Measurements from ENCODE around the gene DPYD.

Gene DPYD

GRCh38 chr1:97691325-97691724 lies 229.5 kb downstream of the DPYD start:
- no peak for DNase-seq (ENCODE audit: low read depth)

- no peak for DNase-seq (ENCODE audit: low read depth)
These were observed 235.5 kb downstream of the DPYD start for GRCh38 chr1:97685360-97685759.

GRCh38 chr1:97680894-97681293 lies 239.9 kb downstream of the DPYD start:
- DNase-seq (ENCODE audit: low read depth), result no peak

GRCh38 chr1:97680470-97680869 lies 240.4 kb downstream of the DPYD start:
- no peak for DNase-seq (ENCODE audit: low read depth)

GRCh38 chr1:97677702-97678101 lies 243.1 kb downstream of the DPYD start:
- no peak for DNase-seq (ENCODE audit: low read depth)

DNA sequence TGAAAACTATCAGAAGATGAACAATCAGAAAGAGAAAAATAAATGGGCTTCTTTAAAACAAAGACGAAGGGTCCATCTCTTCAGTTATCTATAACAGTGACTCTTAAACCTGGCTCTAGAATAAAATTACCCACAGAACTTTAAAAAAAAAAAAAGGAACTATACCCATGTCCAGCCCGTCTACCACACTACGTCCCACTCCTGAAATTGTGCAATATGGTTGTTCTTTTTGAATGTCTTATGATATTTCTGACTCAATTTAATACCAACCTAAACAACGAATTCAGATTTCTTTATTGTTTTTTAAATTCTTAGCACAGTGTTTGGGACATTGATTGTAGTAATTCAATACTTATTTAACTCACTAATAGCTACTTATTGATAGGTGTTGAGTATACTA lies 246.3 kb downstream of the DPYD start:
- DNase-seq (ENCODE audit: low read depth), result no peak

GRCh38 chr1:97668945-97669344 lies 251.9 kb downstream of the DPYD start:
- peak; percentile 32 for DNase-seq (ENCODE audit: low read depth)

GRCh38 chr1:97660431-97661105 lies 260.3 kb downstream of the DPYD start:
- no peak for DNase-seq (ENCODE audit: low read depth)

DNA sequence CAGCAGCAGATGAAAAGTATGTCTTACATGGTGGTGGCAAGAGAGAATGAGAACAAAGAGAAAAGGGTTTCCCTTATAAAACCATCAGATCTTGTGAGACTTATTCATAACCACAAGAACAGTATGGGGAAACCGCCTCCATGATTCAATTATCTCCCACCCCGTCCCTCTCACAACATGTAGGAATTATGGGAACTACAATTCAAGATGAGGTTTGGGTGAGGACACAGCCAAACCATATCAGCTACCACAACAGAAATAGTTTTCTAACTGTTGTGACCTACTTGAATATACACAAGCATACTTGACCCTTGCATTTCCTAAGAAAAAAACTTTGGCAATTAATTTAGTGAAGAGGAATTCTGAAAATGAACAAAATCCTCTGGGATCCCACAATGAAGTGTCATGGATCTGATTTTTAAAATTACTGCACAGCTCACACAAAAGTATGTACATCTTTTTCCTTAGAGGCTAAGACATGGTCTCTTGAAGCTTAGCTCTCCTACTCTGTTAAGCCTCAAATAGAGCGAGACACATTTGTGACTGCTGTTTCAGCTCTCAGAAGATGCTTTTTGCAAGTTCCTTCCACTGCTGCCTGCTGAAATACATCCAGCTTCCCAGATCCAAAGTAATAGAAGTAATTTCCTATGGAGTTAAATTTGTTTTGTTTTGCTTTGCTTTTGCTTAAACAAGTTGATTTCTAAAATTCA lies 265.8 kb downstream of the DPYD start:
- DNase-seq (ENCODE audit: low read depth), result no peak

GRCh38 chr1:97651250-97651649 lies 269.6 kb downstream of the DPYD start:
- DNase-seq (ENCODE audit: low read depth), result no peak

GRCh38 chr1:97649591-97649990 lies 271.2 kb downstream of the DPYD start:
- DNase-seq (ENCODE audit: low read depth), result no peak

DNA sequence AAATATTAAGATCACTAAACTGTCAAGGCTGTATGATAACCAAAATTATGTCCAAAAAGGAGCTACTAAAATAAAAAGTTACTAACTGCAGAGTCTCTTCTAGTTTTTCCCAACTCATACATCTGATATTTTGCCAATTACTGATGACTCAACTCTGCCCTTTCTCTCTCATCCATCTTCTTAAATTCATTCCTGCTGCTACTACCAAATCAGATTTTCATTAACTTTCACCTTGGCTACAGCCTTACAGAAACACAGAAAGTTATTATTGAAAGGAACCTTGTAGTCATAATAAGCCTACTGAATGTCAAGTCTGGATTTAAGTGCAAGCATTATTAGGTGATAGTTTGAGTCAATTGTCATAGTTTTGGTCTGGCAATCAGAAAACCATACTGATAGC lies 273.1 kb downstream of the DPYD start:
- DNase-seq (ENCODE audit: low read depth), result no peak

DNA sequence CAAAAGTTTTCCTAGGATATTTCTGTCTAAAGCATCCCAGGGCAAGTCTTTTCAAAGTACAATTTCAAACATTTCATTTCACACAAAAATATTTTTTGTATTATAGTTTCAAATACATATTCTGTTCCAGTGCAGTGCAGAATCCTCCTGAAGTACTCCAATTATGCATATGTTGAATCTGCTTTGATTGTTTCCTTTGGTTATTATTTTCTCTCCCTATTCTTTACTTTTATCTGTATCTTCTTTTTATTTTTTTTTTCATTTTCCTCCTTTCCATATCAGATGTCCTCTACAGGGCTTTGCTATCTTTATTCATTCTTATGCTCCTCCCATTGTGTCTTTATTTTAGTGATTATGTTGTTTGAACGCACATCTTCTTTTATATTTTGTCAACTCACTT lies 274.8 kb downstream of the DPYD start:
- DNase-seq (ENCODE audit: low read depth), result no peak

- no peak for DNase-seq (ENCODE audit: low read depth)
These were observed 280.2 kb downstream of the DPYD start for GRCh38 chr1:97640677-97641076.

DNA sequence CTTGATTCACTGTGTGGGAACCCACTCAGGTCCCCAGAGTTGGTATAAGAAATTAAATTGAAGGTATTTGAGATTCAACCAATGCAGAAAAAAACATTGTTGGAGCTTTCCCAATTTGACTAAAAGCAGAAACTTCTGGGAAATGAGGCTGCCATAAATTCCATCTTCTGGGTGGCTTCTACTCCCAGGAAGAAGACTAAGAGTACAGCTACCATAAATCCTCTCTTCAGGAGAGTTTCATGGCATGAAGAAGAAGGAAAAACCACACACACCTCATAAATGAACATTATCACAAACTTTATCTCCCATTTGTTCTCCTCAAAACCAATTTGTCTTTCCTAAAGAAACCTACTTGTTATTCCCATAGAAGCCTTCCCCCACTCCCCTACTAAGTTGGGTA lies 283.9 kb downstream of the DPYD start:
- DNase-seq (ENCODE audit: low read depth), result no peak

GRCh38 chr1:97634758-97635157 lies 286.1 kb downstream of the DPYD start:
- DNase-seq (ENCODE audit: low read depth), result no peak

DNA sequence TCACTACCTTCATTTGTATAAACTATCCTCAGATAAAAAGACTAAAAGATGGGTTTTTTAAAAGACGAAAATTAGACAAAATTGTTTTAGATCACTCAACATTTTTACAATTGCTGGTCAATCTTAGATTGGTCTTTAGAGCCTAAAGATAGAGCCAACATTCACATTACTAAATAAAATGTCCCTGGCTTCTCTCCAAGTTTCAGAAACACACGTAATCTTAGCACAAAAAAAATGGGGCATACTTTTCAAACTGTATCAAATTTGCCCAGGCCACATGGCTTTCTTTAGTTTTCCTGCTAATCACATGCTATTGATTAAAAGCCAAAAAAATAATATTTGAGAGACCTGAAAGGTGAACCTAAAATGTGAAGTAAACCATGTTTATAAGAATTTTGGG lies 288.1 kb downstream of the DPYD start:
- no peak for DNase-seq (ENCODE audit: low read depth)

GRCh38 chr1:97632075-97632474 lies 288.8 kb downstream of the DPYD start:
- no peak for DNase-seq (ENCODE audit: low read depth)

GRCh38 chr1:97630948-97631347 lies 289.9 kb downstream of the DPYD start:
- no peak for DNase-seq (ENCODE audit: low read depth)

- no peak for DNase-seq (ENCODE audit: low read depth)
These were observed 290.6 kb downstream of the DPYD start for GRCh38 chr1:97630281-97630680.

- no peak for DNase-seq (ENCODE audit: low read depth)
These were observed 297.6 kb downstream of the DPYD start for GRCh38 chr1:97623220-97623619.

DNA sequence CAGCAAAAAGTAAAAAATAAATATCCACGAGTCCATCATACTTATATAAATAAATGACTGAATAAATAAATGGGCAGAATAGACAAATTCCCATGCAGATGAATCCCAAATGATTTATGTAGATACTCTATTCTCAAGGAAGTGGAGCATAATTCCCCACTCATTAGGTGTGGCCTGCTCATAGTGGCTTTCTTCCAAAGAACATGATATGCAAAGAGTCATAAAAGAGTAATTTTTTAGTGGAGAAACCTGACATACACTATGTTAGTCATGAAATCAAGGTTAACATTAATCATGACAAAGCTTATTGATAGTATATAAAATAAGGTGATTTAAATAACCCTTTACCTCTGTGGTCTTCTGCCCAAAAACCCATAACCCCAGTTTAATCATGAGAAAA lies 298.9 kb downstream of the DPYD start:
- DNase-seq (ENCODE audit: low read depth), result no peak

DNA sequence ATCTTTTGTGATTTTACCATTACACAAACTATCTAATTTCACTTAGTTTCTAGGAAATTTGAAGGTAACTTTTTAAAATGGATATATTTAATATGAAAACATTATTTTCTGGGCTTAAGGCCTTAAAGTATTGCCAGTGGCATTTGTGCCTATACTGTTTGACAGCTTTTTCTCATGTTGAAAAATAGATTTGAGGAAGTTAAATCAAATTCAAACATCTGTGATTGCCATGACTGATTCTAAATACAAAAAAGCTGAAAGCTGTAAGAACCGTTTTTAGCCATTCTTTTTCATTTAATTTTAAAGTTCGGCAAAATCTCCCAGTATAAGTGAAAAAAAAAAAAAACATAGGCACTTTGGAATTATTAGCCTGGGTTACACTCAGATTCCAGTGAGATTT lies 301.1 kb downstream of the DPYD start:
- DNase-seq (ENCODE audit: low read depth), result no peak

- DNase-seq (ENCODE audit: low read depth), result no peak
These were observed 310.1 kb downstream of the DPYD start for GRCh38 chr1:97610748-97611147.
